HG02970 (cell line): Measurements from ENCODE around the gene FOXL2.

Source experiments
- ATAC-seq: cut with Tn5 transposase; IDR thresholded peaks from one replicate; pipeline ENCODE4 v1.9.1; 2021; ENCODE audit warnings: mild to moderate bottlenecking, moderate library complexity, moderate number of reproducible peaks; ENCODE audit not compliant: unreplicated experiment, low FRiP score

The FOXL2 gene

DNA sequence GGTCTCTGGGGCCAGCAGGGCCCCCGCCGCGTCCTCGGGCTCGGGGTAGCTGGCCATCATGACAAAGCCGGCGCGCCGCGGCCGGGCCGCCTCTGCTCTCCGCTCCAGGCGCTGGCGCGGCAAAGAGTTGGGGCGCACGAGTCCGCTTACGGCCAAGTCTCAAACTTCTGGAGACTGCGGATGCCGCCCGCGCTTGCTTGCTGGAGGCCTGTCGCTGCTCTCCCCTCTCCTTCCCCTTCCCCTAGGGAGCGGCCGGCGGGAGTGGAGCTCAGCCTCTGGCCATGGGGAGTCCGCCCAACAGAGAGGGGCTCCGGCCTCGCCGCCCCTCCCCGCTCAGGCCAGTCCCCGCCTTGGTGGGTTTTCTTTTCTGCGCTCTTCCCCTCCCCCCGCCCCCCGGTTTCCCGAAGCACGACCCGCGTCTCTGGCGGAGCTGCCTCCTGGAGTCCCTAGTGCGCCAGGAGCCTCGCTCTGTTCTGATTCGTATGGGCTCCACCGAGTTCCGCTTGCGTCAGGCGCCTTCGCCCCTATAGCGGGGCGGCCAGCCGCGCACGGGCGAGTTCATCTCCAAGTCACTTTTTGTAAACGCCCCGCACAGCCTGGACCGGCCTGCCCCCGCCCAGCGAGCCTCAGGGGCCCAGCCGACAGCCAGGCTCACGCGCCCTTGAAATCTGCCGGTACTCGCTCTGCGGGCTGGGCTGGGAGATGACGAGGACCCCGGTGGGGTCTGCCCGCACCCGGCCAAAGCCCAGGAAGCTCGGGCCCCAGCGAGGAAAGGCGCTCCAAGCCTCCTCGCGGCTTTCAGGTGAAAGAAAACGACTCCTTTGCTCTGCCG is at the start of gene FOXL2, which contains the start of gene FOXL2NB:
Gene FOXL2, minus strand, starts transcription at position 475 of the 832 bp plus-strand sequence. Its CDS starts 415 bp downstream, at position 60.
Gene FOXL2NB, plus strand, starts transcription at position 555 of the 832 bp plus-strand sequence. Its CDS starts 148 bp downstream, at position 703.
- ATAC-seq, result no peak

GRCh38 chr3:138995706-138996105 is 48.8 kb upstream of the FOXL2 start:
- ATAC-seq, result no peak

GRCh38 chr3:138987181-138987580 is 40.2 kb upstream of the FOXL2 start:
- no peak for ATAC-seq

DNA sequence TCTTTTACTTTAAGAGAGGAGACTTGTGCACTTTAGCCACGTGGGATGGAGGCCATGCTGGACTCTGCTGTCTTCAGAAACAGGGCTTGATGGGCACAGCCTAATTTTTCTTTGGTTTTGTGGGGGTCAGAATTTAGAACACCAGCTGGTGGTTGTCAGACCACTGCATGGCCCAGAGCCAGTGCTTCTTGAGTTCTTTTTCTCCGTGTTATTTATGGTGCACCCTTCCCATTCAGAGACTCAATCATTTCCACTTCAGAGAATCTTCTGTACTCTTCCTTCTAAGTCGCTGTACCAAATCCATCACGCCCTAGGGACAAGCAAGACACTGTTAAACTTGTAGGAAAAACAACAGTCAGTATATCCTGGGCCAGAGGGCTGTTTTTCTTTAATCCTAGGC is 39.0 kb upstream of the FOXL2 start:
- no peak for ATAC-seq

DNA sequence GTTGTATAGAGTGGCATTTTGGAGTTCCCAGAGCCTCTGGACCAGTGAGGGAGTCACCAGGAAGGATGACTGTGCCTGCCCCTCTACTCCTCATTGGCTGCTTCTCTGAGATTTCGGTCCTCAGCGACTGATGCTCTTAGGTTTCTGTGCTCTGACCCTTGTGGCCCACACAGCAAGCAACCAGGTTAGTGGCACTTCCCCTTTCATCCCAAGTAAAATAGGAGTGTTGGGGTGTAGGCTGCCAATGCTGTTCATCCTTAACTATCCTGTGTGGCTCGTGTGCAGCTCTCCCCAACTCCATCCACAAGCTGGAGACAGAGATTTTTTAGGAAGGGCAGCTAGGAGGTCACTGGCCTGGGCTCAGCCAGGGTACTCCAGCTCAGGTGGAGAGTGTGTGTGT is 37.9 kb upstream of the FOXL2 start:
- no peak for ATAC-seq

DNA sequence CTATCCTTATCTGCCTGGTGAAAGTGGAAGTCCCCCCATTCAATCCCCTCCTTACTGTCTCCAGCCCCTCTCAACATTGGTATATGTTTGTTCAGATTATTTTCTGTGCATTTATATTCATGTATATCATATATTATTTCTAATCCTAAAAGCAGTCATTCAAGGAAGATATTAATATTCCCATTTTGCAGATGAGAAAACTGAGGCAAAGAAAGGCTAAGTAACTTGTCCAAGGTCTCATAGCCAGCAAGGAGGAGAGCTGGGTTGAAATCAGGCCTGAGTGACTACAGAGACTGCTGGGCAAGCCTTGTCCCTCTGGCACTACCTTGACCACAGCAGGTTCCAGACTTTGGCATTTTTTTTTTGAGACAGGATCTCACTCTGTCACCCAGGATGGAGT is 29.1 kb upstream of the FOXL2 start:
- no peak for ATAC-seq

- ATAC-seq, result no peak
Measured at GRCh38 chr3:138975351-138975750, 28.4 kb upstream of the FOXL2 start.

- no peak for ATAC-seq
Measured at GRCh38 chr3:138974462-138974861, 27.5 kb upstream of the FOXL2 start.

DNA sequence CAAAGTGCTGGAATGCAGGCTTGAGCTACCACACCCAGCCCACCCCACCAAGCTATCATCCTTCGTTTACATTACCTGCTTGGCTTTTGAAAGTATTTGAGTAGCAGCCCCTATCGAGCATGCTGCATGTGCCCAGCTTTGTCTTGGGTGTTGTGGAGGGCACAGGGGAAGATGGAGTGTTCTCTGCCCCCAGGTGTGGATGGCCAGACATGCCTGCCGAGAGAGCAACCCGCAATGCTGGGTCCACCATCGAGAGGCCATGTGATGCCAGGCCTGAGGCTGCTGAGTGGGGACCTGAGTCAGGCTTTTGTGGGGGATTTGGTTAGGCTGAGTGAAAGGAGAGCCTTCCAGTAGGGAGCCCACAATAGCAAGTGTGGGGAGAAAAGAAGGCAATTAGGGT is 26.0 kb upstream of the FOXL2 start:
- no peak for ATAC-seq

DNA sequence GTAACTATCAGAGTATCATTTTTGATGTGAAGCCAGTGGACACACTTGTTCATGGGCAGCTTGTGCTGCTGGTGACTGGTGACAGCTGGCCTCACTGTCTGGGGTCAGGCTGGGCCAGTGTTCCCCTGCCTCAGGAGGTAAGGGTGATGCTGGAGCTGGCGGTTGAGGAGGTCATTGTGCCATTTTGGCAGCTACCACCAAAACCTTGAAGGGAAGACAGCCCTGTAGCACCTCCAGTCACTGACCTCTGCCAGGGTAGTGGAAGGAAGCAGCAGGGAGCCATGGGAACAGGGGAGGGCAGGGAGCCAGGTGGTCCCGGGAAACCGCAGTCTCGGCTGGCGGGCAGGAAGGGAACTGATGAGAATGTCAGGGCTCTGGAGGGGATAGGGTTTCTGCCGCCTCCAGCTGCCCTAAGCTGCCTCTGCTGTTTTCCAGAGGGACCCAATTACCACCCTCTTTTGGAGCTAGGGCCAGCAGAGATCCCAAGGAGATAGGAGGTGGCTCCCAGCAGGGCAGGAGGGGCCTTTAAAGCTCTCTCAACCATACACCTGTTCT is 24.9 kb upstream of the FOXL2 start:
- ATAC-seq, result no peak

DNA sequence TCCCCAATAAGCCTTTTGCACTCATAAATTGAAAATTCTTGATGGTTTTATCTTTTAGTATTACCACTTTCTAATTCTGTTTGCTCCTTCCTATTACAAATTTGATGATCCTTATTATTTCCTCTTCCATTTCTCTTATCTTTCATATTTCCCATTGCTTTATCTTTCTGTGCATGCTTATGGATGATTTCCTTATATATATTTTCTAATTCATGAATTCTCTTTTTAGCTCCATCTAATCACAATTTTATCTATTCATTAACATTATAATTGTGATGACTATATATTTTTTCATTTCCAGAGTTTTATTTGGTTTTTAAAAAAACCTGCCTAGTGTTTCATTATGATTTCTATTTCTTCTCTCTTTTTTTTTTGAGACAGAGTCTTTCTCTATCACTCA is 18.0 kb upstream of the FOXL2 start:
- ATAC-seq, result no peak

DNA sequence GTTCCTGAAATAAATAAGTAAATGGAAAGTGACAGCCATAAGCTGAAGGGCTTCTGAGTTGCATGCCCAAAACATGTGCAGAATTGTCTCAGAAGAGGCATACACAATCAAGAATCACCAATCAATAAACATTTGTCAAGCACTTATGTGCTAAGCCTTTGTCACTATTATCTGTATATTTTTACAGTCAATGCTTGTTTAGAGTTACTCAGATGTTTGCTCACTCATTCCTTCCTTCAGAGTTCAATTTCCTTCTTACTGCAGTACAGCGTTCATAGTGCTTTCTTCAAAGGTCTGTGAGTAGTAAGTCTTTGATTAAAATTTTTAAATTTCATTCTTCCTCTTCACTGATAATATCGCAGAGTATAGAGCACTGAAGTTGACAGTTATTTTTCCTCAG is 17.3 kb upstream of the FOXL2 start:
- no peak for ATAC-seq

DNA sequence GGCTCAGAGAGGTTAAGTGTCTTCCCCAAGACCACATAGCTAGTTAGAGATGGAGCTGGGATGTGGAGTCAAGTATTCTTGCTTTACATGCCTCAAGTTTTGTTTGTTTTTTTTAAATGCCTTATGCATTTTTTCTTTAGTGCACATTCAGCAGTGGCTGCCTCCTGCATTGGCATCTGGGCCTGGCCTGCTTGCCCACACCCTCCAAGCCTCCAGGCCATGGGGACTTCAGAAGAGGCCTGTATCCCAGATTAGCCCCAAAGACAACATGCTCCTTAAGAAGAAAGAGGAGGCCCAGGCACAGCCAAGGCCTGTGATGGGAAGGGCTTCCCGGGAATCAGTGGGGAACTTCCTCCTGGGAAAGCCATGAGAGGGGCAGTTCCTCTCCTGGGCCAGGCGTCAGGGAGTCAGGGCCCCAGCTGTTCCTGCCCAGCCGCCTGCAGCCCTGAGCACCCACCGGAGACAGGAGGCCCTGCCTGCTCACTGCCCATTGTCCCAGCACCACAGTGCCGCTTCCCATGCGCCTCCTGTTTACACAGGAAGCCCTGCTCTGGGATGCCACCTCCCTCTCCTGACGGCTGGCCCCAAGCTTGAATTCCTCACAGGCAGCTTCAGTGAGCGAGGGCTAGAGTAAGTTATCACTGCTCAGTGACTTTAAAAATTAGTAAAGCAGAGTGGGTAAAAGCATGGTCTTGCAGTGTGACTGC is 16.1 kb upstream of the FOXL2 start:
- no peak for ATAC-seq

GRCh38 chr3:138960417-138960852 is 13.5 kb upstream of the FOXL2 start:
- ATAC-seq, result no peak

DNA sequence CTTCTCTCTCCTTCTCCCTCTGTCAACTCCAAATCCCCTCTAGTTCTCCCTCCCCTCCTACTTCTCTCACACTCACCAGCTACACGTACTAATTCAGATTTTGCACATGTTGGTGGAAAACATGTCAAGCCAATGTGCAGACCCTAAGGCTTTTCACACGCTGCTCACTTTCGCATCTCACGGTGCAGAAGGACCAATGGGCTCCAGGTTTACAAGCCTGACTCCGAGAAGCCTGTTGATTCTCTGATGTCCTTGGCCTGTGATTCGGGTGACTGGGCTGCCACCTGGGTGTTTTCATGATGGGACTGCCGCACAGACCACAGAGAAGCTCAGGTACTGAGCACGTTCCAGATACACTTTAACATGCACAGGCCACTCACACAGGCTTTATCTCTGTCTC is 3.8 kb upstream of the FOXL2 start:
- ATAC-seq, result no peak

GRCh38 chr3:138950006-138950644 is 3.2 kb upstream of the FOXL2 start:
- ATAC-seq, result no peak

DNA sequence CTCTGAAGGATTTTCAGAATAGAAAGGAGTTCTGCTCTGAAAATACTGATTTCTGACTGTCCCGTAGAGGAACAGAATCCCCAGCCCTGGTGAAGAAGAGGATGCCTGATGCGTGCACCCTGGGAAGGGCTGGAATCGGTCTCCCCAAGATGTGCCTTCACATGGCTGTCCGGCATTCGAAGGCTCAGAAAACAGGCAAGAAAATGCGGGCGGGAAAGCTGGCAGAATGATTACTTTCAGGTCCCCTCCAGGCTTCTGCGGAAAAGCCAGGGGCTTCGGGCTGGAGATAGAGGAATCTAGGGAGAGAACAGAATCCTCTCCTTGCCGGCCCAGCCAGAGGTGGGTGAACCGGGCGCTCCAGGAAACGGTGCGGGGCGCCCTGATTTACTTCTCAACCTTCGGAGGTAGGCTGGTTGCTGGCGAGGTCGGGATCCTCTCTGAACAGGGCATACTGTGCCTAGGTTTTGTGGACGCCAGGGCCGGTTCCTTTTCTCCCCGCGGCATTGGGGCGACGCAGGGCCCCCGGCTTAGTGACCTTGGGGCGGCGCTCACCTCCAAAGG is 2.6 kb upstream of the FOXL2 start:
- ATAC-seq, result no peak

DNA sequence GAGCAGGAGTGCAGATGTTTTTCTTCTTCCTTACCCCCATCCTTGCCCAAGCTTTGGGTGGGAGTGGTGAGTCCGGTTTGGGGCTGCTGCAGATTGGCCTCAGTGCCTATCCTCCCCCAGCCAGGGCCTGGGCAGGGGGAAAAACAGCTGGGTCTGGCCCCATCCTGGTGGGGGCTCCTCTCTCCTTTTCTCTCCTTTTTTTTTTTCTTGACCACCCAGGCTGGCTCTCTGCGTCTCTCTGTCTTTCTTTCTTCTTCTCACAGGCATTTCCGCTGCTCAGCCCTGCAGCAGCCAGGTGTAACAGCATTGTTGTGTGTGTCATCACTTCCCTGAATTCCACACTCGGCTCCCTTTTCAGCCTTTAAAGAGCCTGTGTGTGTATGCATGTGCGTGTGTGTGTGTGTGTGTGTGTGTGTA is 2.1 kb upstream of the FOXL2 start:
- ATAC-seq, result no peak

DNA sequence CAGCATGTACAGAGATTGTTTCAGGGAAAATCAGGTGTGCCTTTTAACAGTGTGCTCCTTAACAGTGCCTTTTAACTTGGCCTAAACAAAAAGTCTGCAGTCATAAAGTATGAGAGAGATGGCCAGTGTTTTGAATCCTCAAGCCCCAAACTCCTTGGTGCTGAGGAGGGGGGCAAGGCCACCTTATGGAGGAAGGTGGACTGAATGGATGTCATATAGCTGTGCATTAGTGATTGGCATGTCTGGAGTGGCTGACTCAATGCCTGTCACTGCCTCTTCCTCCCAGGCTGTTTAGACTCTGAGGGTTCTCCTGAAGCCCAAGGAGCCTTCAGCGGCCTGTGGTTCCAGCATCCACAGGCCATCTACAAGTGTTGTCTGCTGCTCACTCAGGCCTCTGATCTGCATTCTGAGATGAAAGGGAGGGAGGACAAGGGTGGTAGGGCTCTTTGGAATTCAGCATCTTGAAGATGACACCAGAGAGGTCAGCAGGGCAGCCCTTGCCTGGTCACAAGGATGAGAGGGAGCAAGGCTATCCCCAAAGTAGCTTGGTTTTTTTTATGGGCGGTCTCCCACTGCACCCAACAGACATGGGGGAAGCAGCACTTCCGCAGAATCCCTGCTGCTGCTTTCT is 1.5 kb upstream of the FOXL2 start:
- ATAC-seq, result no peak

DNA sequence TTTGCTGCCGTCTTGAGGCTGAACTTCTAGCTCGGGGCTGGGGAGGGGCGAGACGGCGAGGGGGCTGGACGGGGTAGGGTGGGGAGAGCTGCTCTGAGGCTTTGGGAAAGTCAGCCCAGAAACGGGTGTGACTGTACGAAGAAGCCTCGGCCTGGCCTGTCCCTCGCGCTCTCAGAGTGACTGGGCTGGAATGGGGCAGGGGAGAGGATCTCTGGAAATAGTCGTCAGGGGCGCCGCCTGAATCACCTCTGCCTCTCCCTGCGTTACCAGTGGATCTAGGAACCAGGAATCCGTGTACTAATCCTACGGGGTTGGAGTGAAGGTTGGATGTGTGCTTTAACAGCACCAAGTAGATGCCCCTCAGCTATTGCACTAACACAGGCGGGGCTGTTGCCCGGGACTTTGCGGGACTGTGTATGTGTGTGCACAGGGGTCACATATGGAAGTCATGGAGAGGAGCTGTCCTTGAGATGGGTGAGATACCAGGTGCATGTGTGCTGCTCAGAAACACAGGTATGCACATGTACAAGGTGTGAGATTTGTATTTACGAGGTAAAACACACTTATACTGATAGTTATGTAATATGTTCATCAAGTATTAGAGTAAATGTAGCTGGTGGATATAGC is 671 bp upstream of the FOXL2 start:
- no peak for ATAC-seq
